HG02885 (cell line): ENCODE data around the gene SLC25A51.
"Not testable (repeated sequence)": the region's sequence is repeated elsewhere in the genome, so short reads cannot be mapped to it uniquely, and the experiment has no call there.

ENCODE experiments used
- ATAC-seq: cut with Tn5 transposase; IDR thresholded peaks from one replicate; pipeline ENCODE4 v1.9.1; 2021; ENCODE audit warnings: mild to moderate bottlenecking; ENCODE audit not compliant: unreplicated experiment, poor library complexity

Gene SLC25A51

DNA sequence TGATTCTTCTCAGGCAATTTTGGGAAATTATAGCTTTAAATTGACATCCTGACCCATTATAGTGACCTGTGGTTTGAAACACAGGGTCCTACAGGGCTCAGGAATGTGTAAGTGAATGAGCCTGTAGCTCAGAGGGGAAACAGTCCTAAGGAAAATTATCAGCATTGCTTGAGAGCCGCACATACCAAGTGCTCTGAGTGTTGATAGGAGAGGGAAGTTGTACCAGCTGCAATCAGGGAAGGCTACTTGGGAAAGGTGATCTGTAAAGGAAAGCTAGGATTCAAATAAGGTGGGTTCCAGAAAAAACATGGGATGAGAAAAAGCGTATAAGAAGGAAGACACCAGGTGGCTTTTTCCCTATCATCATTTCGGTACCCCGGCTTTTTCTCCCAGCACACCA is 4.4 kb upstream of the SLC25A51 start:
- ATAC-seq = no peak

DNA sequence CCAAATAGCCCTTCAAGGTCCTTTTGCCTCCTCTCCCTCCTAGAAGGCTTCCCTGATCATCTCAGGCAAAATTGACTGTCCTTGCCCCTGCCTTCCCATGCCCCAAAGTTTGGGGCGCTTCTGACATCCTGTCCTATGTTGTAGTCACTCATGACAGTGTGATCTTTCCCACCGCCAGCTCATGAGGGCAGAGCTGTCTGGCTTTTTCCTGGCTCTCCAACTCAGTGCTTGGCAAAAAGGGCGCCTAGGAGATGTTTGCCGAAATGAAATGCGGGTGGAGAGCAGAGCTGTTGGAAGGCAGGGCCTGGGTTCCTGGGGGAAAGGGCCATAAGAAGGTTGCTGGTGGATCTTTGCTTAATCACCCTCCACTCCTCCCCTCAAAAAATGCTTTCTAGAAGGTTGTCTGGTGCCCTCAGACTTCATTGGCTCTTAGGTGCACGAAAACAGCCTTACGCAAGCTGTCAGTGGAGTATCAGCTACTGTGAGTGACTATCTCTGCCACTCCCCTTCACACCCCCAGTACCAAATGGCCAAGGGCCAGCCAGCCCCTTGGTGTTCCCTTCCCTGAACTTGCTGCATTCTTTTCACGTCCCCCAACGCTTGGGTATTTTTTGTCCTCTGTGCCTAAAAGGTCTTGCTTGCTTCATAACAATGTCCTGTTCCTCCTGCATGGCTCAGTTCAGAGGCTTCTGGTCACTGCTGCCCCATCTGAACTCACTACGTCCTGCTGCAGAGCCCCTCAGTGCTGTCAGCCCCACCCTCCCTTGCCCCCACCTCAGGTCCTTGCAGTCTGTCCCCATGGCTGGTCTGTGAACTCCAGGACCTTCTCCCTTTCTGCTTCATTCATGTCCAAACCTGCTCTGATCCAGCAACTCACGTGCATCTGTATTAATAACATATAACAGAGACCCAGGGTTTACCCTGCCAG is 2.6 kb upstream of the SLC25A51 start:
- no peak for ATAC-seq

DNA sequence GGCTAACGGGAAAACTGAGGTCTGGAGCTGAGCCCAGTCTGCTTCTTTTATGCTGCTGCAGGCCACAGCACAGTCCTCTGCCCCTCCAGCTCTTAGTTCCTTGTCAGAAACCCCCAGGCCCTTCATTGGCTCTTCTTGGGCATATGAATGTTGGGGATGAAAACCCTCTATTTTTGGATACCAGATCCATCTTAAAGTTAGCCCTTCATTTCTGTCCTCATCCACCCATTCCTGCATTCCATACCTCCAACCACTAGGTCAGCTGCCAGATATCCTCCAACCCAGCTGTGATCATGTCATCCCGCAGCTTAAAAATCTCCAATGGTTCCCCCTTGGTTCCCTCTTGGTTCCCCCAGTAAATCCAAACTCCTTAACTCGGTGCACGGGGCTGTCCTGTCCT is 1.8 kb upstream of the SLC25A51 start:
- no peak for ATAC-seq

DNA sequence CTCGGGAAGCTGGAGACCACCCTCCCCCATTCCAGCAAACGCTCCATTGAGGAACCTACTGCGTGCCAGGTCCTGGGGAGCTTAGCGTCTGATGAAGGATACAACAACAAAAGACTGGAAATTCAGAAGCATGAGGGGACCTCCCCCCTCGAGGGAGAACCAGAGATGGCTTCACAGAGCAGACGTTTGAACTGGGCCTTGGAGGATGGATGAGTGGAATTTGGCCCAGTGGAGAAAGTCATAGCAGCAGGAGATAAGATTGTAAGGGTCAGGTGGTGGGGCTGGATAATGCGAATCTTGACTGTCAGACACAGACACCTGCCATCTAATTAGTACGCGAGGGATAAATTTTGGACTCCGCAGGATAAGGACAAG is 1.2 kb upstream of the SLC25A51 start:
- ATAC-seq = no peak

DNA sequence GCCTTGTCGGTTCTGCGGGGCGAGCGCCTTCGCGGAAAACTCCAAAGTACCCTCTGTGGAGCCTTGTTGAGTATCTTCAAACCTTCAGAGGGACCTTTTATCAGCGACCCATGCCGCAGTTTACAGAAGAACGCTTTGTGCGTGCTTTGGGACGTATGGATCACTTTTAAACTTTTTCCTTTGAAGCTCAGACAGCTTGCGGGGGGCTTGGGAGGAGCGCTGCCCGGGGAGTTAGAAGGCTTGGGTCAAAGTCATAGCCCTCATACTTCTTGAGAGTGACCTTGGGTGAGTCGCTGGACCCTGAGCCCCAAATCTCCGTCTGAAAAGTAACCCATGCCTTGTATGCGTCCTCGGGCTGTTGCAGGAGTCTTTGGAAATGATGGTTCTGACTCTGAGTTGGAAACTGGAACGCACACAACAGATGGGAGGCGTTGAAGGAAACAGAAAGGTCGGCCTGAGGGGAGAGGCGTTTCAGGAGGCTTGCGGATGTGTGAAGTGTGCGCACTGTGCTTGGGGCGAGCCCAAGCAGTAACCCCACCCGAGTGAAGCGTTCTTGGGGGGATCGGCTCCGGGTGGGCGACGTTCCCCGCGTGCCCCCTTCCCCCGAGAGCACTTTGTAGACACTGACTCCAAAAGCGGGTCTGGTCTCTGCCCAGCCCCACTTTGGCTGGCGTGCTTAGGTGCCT is 661 bp upstream of the SLC25A51 start:
- no peak for ATAC-seq

DNA sequence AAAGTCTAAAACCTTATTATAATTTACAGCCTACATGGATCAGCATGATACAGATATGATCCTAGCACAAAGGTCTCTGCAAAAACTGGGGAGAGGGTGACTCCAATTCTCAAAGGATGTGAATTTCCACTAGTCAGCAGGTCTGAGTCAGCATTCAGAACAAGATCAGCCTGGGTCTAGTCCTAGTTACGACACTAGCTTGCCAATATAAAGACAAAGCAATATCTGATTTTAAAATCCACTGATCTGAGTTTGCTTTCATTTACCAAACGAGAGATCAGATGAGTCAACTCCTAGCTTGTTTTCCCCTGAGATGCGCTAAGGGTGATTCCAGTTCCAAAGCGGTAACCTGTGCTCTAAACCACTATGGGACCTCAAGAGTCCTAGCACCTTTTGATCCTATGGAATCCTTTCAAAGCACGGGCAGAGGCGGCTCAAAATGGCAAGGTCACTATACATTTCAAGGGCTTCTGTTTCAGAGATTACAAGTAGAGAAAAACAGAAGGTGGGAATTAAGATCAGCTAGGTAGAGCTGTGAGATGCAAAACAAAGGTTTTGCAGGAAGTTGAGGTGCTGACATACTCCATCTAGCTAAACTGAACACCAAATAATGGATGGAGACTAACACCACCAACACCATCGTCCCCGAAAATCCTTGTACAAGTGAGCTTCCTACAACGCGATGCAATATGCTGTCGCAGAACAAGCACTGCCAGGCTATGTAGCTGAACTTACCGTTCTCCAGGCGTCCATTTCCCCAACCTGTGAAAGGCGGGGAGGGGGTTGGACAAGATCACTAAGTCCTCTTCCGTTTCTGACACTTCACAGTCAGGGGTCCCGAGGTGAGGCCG is 906 bp downstream of the SLC25A51 start:
- ATAC-seq = peak; percentile 14

DNA sequence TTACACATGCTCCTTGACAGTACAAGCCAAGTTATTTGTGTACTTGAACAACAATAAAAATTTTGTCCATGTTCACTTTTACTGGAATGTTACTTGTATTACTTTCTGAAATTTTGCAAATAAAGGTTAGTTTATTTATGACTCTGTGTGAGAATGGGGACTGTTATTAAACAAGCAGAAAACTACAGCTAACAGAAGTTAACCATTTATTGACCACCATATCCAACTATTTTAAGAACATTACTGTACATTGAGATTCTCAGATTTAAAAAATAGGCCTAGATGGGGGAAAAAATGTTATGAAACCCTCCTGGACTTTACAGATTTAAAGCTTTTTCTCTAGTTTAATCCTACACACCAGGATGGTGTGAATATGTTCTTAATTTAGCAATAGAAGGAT is 1.8 kb downstream of the SLC25A51 start:
- ATAC-seq = no peak

DNA sequence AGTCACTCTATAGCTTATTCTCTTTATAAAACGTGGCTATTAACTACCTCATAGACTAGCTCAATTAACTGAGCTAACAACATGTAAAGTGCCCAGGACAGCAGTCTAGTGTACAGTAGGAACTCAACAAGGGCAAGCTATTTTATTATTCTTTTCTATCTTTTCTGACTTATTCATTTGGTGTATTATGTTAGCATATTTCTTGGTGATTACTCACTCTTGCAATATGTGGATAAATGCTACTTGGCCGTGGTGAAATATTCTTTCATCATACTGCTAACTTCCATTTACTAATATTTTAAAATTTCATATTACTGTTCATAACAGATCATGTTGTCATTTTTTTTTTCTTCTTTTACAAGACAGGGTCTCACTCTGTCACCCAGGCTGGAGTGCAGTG is 4.9 kb downstream of the SLC25A51 start:
- no peak for ATAC-seq

DNA sequence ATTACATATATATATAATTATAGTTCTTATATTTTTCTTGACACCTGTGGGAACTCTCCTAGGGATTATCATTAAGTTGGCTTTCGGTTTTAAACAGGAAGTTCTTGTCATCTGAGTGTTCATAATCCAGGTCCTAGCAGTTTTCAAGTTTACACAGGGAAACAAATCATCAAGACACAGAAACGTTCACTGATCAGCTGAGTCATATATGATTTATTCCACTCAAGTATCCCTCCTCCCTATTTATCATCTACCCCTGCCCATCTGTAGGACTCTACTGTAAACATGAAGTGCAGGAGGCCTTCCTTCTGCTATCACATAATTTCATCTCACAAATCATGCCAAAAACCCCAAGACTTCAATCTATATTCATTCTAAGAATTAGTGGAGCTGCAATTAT is 6.3 kb downstream of the SLC25A51 start:
- ATAC-seq = no peak

DNA sequence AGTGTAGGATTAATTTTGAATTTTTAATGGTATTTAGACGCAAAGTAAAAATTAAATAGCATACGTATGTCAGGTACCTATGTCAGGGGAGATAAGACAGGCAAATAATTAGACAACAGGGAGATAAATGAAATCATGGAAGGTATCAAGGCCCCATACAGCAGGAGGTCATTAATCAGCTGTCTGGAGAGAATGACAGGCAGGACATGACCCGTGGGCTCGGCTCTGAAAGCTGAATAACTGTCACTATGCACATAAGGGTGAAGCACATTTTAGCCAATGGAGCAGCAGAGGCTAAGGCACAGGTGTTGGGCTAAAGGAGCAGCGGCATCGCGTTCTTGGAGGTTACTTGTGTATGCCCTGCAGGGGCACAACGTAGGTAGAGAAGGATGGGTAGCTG is 11.9 kb downstream of the SLC25A51 start:
- no peak for ATAC-seq

DNA sequence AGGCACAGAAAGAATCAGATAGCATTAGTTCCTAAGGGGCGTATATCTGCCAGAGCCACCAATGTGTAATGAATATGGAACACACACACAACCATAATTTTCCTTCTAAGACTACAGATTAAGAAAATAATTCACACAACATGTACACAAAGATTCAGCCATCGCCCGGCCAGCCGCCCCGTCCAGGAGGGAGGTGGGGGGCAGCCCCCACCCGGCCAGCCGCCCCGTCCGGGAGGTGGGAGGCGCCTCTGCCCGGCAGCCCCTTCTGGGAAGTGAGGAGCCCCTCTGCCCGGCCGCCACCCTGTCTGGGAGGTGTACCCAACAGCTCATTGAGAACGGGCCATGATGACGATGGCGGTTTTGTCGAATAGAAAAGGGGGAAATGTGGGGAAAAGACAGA is 12.9 kb downstream of the SLC25A51 start:
- ATAC-seq = not testable (repeated sequence)

DNA sequence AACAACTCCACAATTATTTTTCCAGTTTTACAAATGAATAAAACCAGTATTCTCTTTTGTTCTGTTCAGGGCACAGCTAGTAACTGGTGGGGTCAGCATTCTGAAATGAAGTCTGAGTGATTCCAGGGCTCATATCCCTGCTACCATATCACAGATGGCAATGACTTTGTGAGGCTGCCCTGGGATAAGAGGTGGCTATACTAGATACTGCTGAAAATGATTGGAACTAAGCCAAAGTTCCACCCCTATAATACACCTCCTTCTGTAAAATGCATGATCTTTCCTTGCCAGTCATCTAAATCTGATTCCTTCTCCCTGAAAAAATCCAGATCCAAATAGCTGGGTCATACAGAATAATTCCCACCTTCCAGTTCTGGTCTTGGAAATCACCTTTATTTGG is 14.4 kb downstream of the SLC25A51 start:
- ATAC-seq = no peak

DNA sequence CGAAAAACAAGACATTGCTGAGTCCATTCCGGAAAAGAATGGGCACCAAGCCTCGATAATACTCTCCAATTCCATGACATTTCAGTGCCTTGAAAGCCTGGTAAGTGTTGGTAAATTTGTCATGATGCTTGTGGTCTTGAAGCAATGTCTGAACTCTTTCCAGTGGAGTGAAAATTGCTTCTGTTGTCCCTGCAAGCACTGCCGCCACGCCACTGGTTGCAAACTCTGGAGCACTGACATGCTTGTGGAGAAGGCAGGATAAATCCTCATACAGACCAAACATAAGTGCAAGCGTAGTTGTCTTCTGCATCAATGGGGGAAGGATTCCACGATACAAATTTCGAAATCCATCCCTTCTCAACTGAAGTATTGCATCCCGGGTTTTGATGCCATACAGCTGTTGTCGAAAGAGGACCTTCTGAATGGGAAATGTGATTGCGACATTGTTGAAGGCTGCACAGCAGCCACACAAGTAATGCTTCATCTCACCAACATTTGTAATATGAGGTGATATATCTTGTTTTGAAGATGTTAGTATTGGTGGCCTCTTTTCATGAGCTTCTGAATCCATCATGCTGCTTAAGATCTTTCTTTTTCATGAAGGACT is 15.8 kb downstream of the SLC25A51 start:
- not testable (repeated sequence) for ATAC-seq

DNA sequence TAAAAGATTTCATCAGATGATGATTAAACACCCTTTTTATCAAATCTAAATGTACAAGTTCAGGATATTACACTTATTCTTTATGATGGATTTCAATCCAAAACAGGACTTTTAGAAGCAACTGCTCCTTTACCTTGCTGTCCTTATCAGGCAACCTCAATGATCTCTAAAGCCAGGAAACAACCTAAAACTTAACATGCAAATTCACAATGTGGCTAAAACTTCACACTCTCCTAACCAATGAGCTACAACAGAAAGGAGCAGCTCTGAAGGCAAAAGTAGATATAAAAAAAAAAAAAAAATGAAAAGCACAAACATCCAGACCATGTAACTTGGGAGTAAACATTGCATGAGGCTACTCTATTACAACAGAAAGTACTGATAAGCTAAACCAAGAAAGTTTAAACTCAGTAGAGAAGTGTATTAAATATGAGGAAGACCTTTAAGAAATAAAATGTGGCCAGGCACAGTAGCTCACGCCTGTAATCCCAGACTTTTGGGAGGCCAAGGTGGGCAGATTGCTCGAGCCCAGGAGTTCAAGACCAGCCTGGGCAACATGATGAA is 22.9 kb downstream of the SLC25A51 start:
- ATAC-seq = no peak

DNA sequence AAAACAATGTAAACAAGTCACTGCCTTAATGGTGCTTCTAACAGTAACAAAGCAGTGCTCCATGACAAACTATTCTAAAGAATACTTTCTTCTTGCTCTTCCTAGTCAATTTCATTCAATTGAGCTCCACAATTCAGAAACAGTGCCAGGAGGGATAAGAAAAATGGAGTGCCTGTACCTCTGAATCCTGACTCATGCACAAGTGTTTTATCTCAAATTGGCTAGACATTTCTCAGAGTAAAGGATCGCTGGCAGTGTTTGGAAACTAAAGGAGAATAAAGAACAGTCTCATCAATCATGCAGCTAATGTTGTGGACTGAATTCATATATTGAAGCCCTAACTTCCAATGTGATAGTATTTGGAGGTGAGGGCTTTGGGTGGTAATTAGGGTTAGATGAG is 27.6 kb downstream of the SLC25A51 start:
- ATAC-seq = no peak

DNA sequence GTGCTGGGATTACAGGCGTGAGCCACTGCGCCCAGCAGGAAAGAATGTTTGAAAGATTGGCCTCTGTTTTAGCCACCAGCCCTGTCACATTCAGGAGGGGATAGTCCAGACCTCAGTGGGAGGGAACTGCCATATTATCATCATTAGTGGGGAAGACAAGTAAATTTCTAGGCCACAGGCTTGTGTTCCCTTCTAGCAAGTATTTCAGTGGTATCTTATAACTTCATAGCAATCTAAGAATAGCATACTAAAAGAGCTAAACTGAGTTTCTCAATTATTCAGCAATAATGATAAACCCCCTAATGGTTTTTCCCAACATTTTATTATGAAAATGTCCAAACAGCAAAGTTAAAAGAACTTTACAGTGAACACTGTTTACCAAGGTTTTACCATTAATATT is 30.0 kb downstream of the SLC25A51 start:
- ATAC-seq = no peak

DNA sequence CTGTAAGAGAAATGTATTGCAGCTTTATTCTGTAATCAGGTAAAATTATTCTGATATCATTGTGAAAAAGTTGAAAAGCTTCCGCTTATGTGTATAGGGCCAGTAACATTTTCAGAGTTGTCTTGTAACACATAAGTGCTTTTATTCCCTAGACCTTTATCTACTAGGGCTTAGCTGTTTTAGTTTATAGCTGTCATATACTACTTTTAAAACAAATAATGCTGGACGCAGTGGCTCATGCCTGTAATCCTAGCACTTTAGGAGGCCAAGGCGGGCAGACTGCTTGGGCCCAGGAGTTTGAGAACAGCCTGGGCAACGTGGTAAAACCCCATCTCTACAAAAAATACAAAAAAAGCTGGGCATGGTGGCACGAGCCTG is 33.1 kb downstream of the SLC25A51 start:
- ATAC-seq = no peak

DNA sequence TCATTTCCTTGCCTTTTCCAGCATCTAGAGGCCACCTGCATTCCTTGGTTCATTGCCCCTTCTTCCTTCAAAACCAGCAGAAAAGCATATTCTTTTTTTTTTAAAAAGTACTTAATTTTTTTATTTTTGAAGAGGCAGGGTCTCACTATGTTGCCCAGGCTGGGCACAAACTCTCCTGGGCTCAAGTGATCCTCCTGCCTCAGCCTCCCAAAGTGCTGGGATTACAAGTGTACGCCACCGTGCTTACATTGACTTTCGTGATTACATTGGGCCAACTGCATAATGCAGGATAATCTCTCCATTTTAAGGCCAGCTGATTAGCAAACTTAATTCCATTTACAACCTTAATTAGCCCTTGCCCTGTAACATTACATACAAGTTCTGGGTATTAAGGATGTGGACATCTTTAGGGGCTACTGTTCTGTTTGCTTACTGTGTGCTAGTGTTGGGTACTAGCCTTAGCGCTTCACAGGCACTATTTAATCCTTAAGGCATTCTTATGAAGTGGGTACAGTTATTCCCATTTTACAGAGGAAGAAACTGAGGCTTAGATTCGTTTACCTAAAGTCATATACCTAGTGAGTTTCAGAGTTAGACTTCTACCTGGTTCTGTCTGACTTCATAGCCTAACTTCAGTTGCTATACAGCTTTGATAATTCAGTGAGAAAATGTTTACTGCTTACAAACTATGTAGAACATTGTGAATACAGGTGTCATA is 33.7 kb downstream of the SLC25A51 start:
- ATAC-seq = no peak

DNA sequence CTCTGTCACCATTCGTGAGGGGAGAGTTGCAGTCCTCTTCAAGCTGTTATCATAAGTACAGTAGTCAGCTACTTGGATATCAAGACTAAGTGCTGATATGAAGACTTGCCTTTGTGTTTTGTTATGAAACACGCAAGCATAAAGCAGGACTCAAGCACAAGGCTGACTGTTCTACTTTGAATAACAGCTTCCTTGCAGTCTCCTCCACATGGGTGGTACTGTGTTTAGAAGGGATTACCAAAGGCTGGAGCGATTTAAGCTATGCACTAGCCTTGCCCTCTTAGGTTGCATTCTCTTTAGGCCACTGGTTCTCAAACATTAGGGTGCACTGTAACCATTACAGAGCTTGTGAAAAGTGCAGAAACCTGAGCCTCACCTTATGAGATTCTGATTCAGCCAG is 41.4 kb downstream of the SLC25A51 start:
- no peak for ATAC-seq

DNA sequence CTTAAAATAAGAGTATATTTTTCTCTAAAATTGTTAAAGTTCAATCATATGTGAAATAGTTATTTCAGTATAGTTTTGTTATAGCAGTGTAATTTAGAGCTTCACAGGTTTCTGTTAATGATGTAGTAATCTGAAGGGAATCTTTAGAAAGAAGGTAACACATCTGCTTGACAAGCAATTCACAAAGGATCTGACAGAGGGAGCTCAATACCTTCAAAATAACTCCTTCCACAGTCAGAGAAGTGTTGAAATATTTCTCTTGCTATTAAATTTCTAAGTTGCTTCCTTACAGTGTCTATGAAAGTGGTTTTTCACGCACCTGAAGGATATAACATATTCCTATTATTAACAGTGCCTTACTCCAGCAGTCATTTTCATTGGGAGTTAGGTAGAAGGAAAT is 44.9 kb downstream of the SLC25A51 start:
- no peak for ATAC-seq
